ENCODE results near the gene RPS15. TPM values are rescaled to one million over a fixed set of nuclear protein-coding genes. Genes with fewer than 3 reads are reported as not detected.
A peak's percentile ranks its signal among the peaks of the same experiment; 100 is the strongest.

Gene RPS15
- total and polyA plus RNA-seq, 10 of the 15 experiments (the other 5 are each of a cell fraction or from before 2014, with no cell fraction given) = 559 to 3,158 (median 1,413) TPM

- TF ChIP-seq, protein P1, sequence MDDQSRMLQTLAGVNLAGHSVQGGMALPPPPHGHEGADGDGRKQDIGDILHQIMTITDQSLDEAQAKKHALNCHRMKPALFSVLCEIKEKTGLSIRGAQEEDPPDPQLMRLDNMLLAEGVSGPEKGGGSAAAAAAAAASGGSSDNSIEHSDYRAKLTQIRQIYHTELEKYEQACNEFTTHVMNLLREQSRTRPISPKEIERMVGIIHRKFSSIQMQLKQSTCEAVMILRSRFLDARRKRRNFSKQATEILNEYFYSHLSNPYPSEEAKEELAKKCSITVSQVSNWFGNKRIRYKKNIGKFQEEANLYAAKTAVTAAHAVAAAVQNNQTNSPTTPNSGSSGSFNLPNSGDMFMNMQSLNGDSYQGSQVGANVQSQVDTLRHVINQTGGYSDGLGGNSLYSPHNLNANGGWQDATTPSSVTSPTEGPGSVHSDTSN (IDR thresholded peaks at IDR 0.05; ENCODE audit: insufficient replicate concordance, low read depth, low read length) = peak; percentile 82
- no peak for TF ChIP-seq RELB (IDR thresholded peaks at IDR 0.05; ENCODE audit: low read depth)
- TF ChIP-seq, protein P2, sequence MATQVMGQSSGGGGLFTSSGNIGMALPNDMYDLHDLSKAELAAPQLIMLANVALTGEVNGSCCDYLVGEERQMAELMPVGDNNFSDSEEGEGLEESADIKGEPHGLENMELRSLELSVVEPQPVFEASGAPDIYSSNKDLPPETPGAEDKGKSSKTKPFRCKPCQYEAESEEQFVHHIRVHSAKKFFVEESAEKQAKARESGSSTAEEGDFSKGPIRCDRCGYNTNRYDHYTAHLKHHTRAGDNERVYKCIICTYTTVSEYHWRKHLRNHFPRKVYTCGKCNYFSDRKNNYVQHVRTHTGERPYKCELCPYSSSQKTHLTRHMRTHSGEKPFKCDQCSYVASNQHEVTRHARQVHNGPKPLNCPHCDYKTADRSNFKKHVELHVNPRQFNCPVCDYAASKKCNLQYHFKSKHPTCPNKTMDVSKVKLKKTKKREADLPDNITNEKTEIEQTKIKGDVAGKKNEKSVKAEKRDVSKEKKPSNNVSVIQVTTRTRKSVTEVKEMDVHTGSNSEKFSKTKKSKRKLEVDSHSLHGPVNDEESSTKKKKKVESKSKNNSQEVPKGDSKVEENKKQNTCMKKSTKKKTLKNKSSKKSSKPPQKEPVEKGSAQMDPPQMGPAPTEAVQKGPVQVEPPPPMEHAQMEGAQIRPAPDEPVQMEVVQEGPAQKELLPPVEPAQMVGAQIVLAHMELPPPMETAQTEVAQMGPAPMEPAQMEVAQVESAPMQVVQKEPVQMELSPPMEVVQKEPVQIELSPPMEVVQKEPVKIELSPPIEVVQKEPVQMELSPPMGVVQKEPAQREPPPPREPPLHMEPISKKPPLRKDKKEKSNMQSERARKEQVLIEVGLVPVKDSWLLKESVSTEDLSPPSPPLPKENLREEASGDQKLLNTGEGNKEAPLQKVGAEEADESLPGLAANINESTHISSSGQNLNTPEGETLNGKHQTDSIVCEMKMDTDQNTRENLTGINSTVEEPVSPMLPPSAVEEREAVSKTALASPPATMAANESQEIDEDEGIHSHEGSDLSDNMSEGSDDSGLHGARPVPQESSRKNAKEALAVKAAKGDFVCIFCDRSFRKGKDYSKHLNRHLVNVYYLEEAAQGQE (IDR thresholded peaks at IDR 0.05; ENCODE audit: low read depth, low read length) = no peak
These were observed 48.9 kb upstream of the RPS15 start (continued) for GRCh38 chr19:1389033-1389940.
